Uterus (tissue), 2 donors: ENCODE measurements around the gene C2orf92.
"Not testable (repeated sequence)": the region's sequence is repeated elsewhere in the genome, so short reads cannot be mapped to it uniquely, and the experiment has no call there.

Experiments
- POLR2A ChIP-seq, 2 donors: fragments of 450-650 bp; IDR thresholded peaks; one replicate each; pipeline ENCODE4 v1.6.1; 2016; ENCODE audit warnings: antibody characterized with exemption in 2 of 2, mild to moderate bottlenecking in 1 of 2, moderate library complexity in 1 of 2
- TF ChIP-seq, protein P1 (sequence below), 4 experiments: fragments of 200-600 bp in 2 of 4; fragments of 450-650 bp in 2 of 4; sonication (generic) in 2 of 4; IDR thresholded peaks; one replicate each; pipeline ENCODE4 v1.5.1; 2016 to 2019; ENCODE audit warnings: antibody characterized with exemption in 4 of 4, mild to moderate bottlenecking in 2 of 4, moderate library complexity in 1 of 4

DNA sequence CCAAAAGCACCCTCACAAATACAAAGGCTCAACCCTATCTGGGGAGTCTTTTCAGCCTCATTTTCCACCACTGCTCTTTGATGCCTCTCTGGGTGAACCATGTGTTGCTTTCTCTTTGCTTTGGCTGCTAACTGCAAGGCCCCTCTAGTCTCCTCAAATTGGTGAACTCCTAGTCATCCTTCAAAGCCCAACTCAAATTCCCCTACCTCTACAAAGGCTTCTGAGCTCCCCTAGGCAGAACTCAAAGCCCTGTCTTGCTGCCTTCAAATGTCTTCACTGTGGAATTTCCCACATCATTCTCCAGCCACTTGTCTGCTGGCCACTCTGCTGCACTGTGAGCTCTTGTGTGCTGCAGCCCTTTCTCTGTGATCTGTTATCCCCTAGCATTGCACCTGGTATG lies 46.5 kb upstream of the C2orf92 start:
- TF ChIP-seq, protein P1, sequence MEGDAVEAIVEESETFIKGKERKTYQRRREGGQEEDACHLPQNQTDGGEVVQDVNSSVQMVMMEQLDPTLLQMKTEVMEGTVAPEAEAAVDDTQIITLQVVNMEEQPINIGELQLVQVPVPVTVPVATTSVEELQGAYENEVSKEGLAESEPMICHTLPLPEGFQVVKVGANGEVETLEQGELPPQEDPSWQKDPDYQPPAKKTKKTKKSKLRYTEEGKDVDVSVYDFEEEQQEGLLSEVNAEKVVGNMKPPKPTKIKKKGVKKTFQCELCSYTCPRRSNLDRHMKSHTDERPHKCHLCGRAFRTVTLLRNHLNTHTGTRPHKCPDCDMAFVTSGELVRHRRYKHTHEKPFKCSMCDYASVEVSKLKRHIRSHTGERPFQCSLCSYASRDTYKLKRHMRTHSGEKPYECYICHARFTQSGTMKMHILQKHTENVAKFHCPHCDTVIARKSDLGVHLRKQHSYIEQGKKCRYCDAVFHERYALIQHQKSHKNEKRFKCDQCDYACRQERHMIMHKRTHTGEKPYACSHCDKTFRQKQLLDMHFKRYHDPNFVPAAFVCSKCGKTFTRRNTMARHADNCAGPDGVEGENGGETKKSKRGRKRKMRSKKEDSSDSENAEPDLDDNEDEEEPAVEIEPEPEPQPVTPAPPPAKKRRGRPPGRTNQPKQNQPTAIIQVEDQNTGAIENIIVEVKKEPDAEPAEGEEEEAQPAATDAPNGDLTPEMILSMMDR (IDR thresholded peaks at IDR 0.05): not testable (repeated sequence)
- TF ChIP-seq POLR2A (IDR thresholded peaks at IDR 0.05): not testable (repeated sequence)
